MM.1S (cell line): ENCODE measurements around the gene GYS2.

ENCODE experiments used
- EZH2 ChIP-seq: fragments of 300-600 bp; sonication (generic); optimal IDR thresholded peaks from 2 replicates; pipeline ENCODE3; 2017; ENCODE audit warnings: low read depth, mild to moderate bottlenecking, antibody characterized with exemption, low read length, mixed read lengths
- EZH2phosphoT487 ChIP-seq: fragments of 300-600 bp; sonication (generic); IDR thresholded peaks from 2 replicates; pipeline ENCODE4 v1.6.1; 2018; ENCODE audit warnings: antibody characterized with exemption, low read length
- TF ChIP-seq, protein P1 (sequence below): fragments of 300-600 bp; sonication (generic); IDR thresholded peaks from 2 replicates; pipeline ENCODE4 v1.5.1; 2016; ENCODE audit warnings: antibody characterized with exemption, low read length, mixed read lengths

- TF ChIP-seq, protein P1, sequence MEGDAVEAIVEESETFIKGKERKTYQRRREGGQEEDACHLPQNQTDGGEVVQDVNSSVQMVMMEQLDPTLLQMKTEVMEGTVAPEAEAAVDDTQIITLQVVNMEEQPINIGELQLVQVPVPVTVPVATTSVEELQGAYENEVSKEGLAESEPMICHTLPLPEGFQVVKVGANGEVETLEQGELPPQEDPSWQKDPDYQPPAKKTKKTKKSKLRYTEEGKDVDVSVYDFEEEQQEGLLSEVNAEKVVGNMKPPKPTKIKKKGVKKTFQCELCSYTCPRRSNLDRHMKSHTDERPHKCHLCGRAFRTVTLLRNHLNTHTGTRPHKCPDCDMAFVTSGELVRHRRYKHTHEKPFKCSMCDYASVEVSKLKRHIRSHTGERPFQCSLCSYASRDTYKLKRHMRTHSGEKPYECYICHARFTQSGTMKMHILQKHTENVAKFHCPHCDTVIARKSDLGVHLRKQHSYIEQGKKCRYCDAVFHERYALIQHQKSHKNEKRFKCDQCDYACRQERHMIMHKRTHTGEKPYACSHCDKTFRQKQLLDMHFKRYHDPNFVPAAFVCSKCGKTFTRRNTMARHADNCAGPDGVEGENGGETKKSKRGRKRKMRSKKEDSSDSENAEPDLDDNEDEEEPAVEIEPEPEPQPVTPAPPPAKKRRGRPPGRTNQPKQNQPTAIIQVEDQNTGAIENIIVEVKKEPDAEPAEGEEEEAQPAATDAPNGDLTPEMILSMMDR: no peak
- TF ChIP-seq EZH2phosphoT487 (no peak), EZH2 (no peak)
Measured at GRCh38 chr12:21500786-21501257, 103.8 kb downstream of the GYS2 start.
